Smooth muscle cell of the brain vasculature (primary cell): ENCODE measurements around the gene FIBP.
"Not testable (repeated sequence)": the region's sequence is repeated elsewhere in the genome, so short reads cannot be mapped to it uniquely, and the experiment has no call there.

Experiments used
- DNase-seq: peaks from one replicate; pipeline ENCODE4 v3.0.0-alpha.2; 2012; ENCODE audit warnings: low read depth, low spot score

FIBP gene

DNA sequence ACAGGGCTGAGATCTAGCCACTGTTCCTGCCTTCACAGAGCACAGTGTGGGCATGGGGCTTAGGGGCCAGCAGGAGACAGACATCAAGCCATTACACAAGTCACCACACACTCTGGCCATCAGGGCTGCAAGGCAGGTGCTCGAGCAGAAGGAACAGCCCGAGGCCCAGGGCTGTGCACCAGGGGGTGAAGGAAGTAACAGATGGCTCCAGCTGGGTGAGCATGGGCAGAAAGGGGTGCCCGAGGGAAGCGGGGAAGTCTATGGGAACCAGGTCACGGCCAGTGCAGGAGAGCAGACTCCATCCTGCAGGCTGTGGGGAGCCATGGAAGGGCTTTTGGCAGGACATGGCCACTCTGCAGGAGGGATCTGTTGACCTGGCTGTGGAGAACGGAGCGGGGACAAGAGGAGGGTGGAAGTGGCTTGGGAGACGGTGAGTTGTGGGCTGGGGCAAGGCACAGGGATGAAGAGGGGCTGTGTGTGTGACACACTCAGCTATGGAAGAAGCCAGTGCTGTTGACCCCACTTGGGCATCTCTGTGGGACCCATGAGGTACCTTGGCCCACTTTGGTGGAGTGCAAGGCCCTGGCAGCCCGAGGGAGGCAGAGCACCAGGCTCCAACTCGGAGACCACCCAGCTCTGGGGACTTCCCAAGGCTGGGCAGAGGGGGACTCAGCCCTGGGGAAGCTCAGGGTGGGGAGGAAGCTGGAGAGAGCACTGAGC, 27.0 kb upstream of the FIBP start:
- DNase-seq, result no peak

DNA sequence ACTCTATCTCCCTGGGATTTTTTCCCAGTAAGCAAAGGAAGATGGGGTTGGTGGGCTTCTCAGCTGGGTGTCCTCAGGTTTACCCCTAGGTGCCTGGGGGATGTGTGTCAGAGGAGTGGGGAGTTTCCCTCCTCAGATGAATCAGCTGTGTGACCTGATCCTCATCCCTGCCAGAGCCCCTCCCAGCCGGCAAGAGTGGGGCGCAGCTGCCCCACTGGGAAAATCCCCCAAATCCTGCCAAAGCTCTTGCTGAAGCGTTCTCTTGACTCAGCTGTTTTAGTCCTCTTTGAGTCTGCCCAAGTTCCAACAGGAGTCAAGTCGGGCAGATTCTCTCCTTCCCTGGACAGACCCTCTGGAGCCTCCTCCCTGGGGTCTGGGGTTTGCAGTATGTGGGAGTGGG, 24.6 kb upstream of the FIBP start:
- no peak for DNase-seq

DNA sequence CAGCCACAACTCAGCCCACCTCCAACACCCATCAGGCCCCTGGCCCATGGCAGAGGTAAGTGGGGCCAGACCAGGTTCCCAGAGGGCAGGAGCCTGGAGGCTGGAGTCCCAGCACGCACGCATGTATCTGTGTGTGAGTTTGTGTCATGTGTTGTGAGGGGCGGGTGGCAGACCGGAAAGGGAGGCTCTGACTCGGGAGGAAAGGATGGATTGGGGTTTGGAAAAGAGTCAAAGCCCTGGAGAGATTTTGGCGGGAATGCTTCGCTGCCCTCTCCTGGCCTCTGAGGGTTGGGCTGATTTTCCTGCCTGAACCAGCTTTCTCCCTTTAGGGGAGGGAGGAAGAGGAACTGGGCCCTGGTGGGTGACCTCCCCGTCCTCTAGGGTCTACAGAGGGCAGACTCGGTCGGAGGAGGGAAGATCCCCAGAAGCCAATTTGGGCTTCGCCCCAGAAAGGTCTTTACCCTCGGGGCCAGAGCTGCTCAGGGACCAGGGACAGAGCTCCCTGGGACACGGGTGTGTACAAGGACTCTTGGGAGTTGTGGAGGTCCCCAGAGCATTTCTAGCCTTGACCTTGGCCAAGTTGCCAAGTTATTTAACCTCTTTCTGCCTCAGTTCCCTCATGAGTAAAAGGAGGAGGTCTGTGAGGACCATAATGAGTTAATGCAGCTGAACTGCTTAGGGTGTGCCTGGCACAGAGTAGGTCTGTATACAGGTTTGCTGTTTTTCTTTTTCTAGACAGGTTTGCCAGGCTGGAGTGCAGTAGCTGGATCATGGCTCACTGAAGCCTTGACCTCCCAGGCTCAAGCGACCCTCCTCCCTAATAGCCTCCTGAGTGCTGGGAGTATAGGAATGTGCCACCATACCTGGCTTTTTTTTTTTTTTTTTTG, 23.7 kb upstream of the FIBP start:
- DNase-seq, result no peak

DNA sequence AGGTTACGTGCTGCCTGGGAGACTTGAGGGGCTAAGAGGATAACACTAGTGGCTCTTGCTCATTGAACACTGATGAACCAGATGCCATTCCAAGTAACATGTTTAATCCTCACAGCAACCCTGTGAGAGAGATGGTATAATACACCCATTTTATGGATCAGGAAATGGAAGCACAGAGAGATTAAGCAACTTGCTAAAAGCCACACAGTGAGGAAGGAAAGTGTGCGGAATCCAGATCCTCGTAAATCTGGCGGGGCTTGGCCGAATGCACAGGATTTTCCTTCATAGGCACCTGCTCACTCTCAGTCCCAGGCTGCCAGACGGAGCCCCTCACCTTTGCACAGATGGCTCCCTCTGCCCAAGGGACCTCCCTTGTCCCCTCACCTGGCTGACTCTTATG, 19.6 kb upstream of the FIBP start:
- DNase-seq, result no peak

DNA sequence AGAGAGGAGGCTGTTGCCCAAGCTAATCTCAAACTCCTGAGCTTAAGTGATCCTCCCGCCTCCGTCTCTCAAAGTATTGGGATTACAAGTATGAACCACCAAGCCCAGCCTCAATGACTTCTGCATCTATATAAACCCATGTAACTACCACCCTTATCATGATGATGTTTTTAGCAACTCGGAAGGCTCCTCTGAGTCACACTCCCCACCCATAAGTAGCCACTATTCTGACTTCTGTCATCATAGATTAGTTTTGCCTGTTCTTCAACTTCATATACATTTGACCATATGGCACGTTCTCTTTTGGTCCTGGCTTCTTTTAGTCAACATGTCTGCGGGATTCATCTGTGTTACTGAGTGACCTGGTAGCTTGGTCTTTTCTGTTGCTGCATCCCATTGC, 18.3 kb upstream of the FIBP start:
- no peak for DNase-seq

DNA sequence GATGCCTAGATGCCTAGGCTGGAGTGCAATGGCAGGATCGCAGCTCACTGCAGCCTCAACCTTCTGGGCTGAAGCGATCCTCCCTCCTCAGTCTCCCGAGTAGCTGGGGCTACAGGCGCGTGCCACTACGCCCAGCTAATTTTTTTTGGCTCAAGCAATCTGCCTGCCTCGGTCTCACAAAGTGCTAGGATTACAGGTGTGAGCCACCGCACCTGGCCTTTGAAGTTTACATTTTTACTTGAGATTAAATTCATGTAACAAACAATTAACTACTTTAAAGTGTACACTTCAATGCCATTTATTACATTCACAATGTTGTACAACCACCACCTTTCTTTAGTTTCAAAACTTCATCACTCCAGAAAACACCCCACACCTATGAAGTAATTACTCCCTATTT, 15.4 kb upstream of the FIBP start:
- no peak for DNase-seq

DNA sequence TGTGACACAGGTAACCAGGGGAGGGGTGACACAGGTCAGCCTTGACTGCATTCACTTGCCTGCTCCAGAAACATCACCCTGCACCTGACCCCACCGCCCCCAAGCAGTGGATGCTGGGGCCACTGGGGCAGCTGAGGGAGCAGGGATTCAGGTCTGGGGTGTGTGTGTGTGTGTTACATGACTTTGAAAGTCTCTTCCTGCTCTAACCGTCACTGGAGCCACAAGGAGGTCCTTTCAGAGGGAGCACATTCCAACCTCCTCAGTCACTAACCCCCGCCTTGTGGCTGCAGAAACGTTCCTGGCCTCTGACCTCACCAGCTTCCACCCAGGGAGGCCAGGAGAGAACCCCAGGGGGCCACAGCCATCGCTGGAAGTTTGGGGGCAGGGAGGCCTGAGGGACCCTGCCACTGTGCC, 14.8 kb upstream of the FIBP start:
- DNase-seq, result no peak

DNA sequence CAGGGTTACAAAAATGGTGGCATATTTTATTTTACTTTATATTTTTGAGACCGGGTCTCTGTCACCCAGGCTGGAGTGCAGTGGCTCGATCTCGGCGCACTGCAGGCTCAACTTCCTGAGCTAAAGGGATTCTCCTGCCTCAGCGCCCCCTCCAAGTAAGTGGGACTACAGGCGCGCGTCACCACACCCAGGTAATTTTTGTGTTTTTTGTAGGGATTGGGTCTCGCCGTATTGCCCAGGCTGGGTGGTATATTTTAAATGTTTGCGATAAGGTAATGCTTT, 12.6 kb upstream of the FIBP start:
- no peak for DNase-seq

DNA sequence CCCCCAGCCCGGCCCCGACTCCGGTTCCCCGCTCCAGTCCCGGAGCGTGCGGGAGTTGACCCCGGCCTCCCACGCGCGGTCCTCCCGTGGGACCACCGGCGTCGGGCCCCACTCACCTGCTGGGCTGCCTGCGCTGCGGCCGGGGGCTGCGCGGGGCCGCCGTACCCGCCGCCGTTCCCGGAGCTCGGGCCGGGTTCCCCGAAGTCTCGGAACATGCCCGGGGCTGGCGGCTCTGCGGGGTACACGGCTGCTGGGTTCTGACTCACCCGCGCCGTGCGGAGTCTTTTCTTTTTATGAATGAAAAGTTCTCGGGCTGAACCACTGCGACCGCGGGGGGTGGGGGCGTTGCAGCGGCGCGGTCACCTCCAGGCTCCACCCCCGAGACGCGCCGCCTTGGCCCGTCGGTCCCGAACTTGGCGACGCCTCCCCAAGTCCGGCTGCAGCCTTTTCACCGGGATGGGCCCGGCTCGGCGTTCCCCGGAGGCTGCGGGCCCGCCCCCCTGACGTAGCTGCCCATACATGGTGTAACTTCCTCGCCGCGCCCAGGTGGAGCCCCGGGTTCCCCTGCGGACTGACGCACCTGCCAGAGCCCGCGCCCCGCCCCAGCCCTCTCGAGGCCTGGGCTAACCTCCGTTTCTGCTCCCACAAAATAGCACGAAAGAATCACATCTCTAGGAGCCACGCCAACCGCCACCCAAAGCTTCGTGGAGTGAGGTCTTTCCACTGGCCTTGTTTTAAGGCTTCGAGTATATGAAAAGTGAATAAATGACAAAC, 12.0 kb upstream of the FIBP start, which contains the start of gene FOSL1:
Gene FOSL1, minus strand, starts transcription at position 264 of the 774 bp plus-strand sequence. Its CDS starts 49 bp downstream, at position 215.
- DNase-seq, result peak; percentile 80

DNA sequence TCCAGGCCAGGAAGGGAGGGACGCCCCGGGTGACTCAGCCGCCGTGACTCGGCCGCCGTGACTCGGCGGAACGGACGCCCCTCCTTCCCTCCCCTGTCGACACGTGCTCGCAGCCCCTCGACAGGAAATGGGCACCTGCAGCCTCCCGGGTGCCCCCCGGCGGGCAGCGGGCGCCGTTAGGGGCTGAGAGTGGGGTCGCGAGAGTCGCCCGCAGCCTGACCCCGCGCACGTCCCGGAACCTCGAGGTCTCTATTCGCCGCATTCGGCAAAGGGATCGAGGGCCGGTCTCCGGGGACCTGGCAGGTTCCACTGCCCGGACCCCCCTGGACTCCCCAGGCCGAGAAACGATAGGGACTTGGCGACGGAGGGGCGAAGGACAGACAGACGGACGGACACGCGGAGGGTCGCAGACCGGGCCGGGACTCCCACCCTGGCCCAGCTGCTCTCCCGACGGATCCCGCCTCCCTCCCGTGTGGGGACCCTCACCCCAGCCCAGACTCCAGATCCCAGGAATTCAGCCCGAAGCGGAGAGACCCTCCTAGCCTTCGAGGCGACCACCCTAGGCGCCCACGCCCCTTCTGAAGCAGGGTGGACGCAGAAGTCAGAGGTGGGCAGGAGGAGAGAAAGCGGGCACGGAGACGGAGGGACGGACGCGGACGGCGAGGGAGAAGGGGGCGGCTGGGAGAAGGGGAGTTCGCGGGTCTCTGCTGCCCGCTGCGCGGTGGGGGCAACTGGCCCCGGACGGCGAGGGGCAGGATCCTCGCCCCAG, 11.3 kb upstream of the FIBP start:
- no peak for DNase-seq

DNA sequence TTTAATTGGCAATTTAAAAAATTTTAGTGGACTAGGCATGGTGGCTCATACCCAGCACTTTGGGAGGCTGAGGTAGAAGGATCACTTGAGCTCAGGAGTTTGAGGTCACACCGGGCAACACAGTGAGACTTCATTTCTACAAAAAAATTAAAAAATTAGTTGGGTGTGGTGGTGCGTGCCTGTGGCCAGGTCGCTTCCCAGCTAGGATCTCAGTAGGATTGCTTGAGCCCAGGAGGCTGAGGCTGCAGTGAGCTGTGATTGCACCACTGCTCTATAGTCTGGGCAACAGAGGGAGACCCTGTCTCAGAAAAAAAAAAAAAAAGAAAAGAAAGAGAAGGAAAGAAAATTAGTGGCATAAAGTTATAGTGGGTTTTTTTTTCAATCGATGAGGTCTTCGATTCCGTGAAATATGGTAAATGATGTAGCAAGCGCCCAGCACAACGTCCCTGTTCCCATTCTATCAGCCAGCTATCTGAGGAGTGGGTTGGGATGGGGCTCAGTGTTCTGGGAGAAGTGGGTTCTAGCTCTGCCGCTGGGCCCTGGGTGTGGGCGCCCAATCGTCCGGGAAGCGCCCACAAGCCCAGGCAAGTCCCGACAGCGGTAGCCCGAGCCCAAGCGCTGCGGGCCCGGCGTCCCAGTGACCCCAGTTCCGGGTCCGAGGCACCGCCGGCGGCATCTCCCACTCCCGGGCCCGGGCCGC, 10.5 kb upstream of the FIBP start:
- no peak for DNase-seq

DNA sequence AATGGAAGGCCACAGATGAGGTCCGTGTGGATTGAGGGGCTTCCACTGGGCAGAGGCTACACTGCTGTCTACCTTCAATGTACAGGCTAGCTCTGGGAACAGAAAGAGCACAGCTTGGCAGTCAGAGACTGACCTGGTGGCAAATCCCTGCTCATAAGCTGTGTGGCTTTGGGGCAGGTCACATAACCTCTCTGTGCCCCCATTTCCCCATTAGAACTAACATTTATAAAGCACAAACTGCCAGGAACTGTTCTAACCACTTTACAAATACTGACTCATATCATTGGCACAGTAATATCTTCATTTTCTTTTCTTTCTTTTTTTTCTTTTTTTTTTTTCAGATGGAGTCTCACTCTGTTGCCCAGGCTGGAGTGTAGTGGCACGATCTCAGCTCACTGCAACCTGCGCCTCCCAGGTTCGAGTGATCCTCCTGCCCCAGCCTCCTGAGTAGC, 8.8 kb upstream of the FIBP start:
- no peak for DNase-seq

DNA sequence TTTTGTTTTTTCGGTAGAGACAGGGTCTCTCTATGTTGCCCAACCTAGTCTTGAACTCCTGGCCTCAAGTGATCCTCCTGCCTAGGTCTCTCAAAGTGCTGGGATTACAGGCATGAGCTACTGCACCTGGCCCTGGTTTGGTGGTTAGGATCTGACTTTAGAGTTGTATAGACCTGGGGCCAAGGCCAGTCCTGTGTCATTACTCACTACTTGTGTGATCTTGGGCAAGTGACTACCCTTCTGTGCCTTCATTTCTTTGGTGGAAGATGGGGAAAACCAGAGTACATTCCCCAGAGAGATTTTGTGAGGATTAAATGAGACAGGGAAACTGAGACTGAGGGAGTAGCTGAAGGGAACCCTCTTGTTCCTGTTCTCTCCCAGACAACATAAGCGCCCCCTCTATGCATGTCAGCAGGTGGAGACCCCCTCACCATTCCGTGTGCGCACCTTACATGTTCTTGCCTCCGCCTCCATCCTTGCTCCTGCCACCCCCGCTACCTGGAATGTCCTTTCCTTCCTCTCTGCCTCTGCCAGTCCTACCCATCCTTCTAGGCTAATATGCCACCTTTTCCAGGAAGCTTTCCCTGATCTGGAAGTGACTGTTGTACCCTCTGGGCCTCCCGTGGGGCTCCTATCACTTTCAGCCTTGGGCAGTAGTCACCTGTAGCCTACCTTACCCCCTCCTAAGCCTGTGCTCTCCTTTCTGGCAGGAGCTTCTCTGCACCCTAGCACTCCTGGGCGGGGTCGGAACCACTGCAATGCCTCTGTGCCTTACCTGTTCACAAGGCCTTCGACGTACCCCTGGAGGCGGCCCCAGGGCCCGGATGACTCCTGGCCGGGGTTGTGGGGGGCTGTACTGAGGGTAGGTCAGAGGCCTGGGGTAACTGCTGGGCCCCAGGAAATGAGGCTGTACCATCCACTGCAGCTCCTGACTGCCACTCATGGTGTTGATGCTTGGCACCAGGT, 8.0 kb upstream of the FIBP start:
- DNase-seq, result no peak

DNA sequence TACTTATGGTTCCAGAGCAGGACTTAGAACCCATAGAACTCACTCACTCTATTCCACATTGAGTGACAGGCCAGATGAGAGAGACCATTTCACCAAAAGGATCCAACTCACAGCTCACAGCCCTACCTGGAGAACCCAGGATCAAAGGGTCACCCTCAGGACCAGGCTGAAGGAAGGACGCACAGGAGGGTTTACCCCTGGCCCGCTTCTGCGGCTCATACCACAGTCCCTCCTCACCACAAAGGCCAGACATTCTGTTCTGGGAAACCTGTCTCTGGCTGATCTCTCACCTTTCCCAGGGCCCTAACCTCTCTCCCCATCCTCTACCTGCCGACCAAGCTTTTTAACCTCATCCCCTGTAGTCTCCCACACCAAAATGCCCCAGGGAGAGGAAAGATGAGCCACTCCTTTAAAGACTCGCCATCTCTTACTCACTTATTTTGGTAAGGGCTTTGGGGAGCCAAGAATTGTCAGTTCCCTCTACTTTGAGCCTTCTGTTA, 7.3 kb upstream of the FIBP start:
- DNase-seq, result no peak

DNA sequence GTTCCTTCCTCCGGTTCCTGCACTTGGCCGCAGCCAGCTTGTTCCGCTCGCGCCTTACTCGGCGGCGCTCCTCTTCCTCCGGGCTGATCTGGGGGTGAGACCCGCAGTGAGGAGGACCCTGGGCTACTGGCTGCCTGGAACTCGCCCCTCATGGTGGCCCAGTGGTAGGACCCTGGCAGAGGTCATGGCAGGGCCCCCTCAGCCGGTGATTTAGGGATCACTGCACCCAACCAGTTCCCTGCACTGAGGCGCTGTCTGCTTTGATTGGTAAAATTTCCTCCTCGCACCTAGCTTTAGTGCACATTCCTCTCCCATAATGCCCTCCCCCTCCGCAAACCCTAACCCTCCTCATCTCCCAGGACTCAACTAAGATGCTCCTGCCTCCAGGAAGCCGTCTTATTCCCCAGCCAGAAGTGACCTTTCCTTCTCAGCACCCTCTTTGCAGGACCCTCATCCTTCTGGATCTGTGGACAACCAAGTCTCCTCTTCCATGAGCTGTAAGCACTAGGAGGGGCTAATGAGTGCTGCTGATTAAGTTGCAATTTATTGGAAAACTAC, 5.8 kb upstream of the FIBP start:
- DNase-seq, result no peak

DNA sequence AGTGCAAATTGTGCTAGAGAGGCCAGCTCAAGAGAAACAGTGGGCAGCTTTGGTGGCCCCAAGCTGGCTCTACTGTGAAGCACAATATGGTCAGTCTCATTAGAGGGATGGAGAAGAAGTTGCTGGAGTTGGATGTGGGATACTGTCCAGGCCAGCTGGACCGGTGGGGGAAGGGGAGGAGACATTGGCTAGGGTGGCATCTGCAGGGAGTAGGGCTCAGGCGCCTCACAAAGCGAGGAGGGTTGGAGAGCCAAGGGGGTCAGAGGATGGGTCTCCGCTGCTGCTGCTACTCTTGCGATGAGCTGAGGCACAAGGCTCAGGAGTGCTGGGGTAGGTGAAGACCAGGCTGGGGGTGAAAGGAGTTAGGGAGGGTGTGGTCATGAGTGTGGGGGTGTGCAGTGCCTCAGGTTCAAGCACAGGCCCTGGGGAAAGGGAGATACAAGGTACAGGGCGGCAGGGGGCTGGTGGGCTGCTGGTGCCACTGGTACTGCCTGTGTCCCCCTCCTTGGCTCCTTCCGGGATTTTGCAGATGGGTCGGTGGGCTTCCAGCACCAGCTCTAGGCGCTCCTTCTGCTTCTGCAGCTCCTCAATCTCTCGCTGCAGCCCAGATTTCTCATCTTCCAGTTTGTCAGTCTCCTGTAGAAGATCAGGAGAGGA, 4.5 kb upstream of the FIBP start:
- DNase-seq, result no peak

DNA sequence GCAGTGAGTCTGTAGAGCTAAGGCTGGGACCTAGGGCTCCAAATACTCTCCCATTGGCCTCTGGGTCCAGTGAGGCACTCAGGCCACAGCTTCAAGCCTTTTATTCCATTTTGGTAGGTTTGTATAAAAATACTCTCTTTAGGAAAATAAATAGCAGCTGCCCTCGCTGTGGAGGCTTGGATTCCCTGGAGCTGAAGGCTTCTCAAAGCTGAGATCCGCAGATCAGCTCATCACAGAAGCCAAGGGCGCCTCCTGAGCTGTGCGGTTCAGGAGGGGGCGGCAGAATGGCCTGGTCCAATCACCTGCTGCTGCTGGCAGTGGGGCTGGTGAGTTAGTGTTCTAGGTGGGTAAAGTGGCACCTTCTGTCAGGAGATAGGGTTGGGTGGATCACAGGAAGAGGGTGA, 3.9 kb upstream of the FIBP start:
- DNase-seq, result not testable (repeated sequence)

DNA sequence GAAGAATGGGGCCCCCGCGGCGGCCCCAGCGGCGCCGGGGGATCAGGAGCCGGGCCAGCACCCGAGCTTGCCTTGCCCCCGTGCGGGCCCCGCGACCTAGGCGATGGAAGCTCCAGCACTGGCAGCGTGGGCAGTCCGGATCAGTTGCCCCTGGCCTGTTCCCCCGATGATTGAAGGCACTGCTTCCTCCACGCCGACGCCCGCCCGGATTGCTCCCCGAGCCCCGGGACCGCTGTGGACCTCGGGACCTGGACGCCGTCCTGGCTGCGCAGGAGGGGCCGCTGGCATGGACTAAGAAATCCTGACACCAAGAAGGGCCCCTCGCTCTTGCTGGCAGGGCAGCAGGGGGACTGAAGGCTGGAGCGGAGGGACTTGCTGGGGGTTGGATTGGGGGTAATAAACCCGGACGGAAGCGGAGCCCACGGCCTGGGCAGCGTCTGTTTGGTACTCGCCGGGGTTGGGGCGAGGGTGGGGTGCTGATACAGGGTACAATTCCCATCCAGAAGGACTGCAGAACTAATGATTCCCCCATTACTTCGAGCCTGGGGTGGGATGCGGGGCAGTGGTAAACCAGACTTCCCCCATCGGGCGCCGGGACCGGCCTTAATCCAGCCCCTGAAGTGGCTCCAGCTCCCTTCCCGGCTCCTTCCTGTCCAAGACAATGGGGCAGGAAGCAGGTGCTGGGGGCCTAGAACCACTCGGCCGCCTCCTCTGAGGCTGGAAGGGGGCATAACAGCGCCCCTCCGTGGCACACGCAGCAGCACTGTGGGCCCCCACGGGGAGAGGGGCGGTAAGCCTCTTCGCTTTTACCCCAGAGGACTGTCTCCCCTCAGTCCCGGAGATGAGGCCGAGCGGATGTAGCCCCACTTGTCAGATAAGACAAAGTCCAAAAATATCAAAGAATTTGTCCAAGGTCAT, 3.2 kb upstream of the FIBP start:
- no peak for DNase-seq
